ENCODE data around the gene SLC9A8. TPM values are rescaled to one million over a fixed set of nuclear protein-coding genes. Genes with fewer than 3 reads are reported as not detected.

The SLC9A8 gene
- total RNA-seq, 1 experiment from 2014 or later = 6.5 TPM

DNA sequence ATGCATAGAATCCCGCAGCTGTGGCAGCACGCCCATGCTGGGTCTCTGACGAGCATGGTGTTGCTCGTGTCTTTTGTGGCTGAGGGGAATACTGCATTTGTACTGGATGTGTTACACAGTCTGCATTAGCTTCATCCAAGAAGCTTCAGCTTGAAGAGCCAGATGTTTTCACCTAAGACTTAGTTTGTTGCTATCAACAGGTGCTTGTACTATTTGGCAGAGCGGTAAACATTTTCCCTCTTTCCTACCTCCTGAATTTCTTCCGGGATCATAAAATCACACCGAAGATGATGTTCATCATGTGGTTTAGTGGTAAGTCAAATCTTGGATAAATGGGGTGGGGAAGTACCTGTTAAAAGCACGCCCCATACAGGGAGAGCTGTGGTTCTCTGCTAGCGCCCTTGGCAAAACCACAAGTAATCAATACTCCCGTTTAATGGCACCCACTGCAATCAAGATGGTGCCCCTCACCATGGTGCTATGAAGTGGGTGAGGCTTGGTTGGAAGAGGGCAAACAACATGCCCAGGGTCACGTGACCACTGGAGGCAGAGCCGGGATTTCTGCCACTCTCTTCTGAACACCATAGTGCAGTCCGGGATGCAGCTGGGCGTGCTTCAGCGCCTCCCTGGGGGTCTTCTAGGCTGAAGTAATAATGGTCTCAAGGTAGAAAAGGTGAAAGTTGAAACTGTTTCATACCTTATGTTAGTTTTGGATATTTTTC, 68.3 kb downstream of the SLC9A8 start:
- no peak for TF ChIP-seq FOXP1 (CRISPR knock-in tag; IDR thresholded peaks at IDR 0.05; ENCODE audit: borderline replicate concordance)
- no peak for TF ChIP-seq ZNF219 (CRISPR knock-in tag; IDR thresholded peaks at IDR 0.05; ENCODE audit: borderline replicate concordance)
- TF ChIP-seq SP1 (CRISPR knock-in tag; conservative IDR thresholded peaks at IDR 0.05) = no peak
- TF ChIP-seq, protein P1, sequence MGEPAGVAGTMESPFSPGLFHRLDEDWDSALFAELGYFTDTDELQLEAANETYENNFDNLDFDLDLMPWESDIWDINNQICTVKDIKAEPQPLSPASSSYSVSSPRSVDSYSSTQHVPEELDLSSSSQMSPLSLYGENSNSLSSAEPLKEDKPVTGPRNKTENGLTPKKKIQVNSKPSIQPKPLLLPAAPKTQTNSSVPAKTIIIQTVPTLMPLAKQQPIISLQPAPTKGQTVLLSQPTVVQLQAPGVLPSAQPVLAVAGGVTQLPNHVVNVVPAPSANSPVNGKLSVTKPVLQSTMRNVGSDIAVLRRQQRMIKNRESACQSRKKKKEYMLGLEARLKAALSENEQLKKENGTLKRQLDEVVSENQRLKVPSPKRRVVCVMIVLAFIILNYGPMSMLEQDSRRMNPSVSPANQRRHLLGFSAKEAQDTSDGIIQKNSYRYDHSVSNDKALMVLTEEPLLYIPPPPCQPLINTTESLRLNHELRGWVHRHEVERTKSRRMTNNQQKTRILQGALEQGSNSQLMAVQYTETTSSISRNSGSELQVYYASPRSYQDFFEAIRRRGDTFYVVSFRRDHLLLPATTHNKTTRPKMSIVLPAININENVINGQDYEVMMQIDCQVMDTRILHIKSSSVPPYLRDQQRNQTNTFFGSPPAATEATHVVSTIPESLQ (CRISPR knock-in tag; IDR thresholded peaks at IDR 0.05) = no peak
- TF ChIP-seq JAZF1 (CRISPR knock-in tag; IDR thresholded peaks at IDR 0.05) = no peak
- TF ChIP-seq ZNF423 (CRISPR knock-in tag; IDR thresholded peaks at IDR 0.05) = no peak
- TF ChIP-seq NR2C2 (CRISPR knock-in tag; IDR thresholded peaks at IDR 0.05) = no peak
- TF ChIP-seq, protein P2, sequence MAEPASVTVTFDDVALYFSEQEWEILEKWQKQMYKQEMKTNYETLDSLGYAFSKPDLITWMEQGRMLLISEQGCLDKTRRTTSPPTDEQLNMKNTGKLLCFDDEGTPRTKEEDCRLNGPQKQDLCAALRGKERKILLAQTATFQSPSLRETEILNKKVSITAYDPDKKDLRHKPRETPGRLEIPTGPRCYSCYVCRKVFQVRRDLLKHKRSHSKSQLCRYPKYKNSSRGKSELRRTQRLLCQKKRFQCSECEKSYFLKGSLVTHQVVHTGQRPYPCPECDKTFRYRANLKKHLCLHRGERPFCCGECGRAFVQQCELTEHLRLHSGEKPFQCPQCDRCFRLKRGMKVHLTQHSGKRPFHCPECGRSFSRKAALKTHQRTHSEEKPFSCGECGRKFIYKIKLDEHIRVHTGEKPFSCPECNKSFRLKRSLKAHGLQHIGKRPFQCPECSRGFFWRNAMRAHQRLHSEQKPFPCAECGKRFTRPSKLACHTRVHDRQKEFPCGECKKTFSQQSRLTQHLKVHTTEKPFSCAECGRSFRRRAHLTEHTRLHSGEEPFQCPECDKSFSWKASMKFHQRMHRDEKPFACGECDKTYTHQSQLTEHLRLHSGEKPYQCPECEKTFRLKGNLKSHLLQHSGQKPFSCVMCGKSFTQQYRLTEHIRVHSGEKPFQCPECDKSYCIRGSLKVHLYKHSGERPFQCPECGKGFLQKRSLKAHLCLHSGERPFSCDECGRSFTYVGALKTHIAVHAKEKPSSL (CRISPR knock-in tag; conservative IDR thresholded peaks at IDR 0.05) = no peak
- TF ChIP-seq, protein P3, sequence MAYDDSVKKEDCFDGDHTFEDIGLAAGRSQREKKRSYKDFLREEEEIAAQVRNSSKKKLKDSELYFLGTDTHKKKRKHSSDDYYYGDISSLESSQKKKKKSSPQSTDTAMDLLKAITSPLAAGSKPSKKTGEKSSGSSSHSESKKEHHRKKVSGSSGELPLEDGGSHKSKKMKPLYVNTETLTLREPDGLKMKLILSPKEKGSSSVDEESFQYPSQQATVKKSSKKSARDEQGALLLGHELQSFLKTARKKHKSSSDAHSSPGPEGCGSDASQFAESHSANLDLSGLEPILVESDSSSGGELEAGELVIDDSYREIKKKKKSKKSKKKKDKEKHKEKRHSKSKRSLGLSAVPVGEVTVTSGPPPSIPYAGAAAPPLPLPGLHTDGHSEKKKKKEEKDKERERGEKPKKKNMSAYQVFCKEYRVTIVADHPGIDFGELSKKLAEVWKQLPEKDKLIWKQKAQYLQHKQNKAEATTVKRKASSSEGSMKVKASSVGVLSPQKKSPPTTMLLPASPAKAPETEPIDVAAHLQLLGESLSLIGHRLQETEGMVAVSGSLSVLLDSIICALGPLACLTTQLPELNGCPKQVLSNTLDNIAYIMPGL (CRISPR knock-in tag; IDR thresholded peaks at IDR 0.05) = no peak
- TF ChIP-seq, protein P4, sequence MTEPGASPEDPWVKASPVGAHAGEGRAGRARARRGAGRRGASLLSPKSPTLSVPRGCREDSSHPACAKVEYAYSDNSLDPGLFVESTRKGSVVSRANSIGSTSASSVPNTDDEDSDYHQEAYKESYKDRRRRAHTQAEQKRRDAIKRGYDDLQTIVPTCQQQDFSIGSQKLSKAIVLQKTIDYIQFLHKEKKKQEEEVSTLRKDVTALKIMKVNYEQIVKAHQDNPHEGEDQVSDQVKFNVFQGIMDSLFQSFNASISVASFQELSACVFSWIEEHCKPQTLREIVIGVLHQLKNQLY (CRISPR knock-in tag; IDR thresholded peaks at IDR 0.05) = no peak
- 0 out of 2 replicates have a peak overlapping the region, but pooled peaks have one; percentile 63 for H3K27ac Mint-ChIP-seq
- H3K27me3 Mint-ChIP-seq (ENCODE audit: low read depth) = no peaks in the 10 kb centered on the region
- H3K9me3 Mint-ChIP-seq = no peaks in the 10 kb centered on the region
- no peak for DNase-seq (ENCODE audit: low spot score)
- H3K4me1 Mint-ChIP-seq = no peaks in the 10 kb centered on the region
- no peak overlapping the region for H3K4me3 Mint-ChIP-seq
- POLR2A ChIA-PET = interaction anchor here (0.7 kb wide), 1 partner anchor 414 kb away, joined by 7 read pairs; no protein-coding TSS in a partner anchor
- ATAC-seq = no peak
- H3K36me3 Mint-ChIP-seq = no peaks in the 10 kb centered on the region
- CTCF ChIA-PET = interaction anchor here (1.2 kb wide), 1 partner anchor 270 kb away, joined by 4 read pairs; no protein-coding TSS in a partner anchor

DNA sequence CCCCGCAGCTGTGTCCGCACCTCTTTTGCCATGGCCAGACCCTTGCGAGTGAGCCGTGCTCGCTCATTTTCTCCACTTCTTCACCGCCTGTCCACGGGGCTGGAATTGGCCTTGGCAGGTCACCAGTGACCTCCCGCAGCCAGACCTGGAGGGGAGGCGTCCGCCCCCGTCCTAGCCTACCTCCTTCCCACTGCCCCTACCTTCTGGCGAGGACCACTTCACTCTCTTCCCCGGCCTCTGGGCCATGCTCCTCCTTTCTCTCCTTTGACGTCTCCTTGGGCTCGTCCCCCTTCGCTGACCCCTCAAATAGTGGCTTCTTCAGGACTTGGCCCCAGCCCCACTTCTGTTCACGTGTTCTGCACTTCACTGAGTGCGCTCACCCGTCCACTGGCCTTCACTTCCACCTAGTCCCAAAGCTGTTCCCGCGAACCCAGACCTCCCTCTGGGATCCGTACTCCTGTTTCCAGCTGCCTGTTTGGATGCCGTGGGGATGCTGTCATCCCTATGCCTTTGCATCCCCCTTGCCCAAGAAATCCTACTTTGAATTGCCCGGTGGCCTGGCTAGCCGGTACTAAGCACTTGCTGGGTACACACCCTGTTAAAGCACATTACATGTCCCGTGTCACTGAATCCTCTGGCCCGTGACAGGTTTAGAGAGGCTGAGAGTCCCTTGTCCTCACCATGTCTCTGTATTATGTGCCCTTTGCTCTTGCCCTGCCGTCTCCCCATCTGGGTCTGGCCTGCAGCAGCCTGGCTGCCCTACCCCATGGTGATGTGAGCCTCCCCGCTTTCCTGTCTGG, 69.7 kb downstream of the SLC9A8 start:
- H3K27me3 Mint-ChIP-seq (ENCODE audit: low read depth) = no peaks in the 10 kb centered on the region
- ChIA-PET POLR2A (no interaction called here), CTCF (interaction anchor here (0.8 kb wide), 1 partner anchor 341 kb away, joined by 3 read pairs; no protein-coding TSS in a partner anchor)
- no peaks in the 10 kb centered on the region for H3K36me3 Mint-ChIP-seq
- no peaks in the 10 kb centered on the region for H3K9me3 Mint-ChIP-seq
- DNase-seq (ENCODE audit: low spot score) (no peak), ATAC-seq (no peak)
- TF ChIP-seq CREB1 (CRISPR knock-in tag; IDR thresholded peaks at IDR 0.05) (no peak), JAZF1 (CRISPR knock-in tag; IDR thresholded peaks at IDR 0.05) (no peak)
- TF ChIP-seq, protein P5, sequence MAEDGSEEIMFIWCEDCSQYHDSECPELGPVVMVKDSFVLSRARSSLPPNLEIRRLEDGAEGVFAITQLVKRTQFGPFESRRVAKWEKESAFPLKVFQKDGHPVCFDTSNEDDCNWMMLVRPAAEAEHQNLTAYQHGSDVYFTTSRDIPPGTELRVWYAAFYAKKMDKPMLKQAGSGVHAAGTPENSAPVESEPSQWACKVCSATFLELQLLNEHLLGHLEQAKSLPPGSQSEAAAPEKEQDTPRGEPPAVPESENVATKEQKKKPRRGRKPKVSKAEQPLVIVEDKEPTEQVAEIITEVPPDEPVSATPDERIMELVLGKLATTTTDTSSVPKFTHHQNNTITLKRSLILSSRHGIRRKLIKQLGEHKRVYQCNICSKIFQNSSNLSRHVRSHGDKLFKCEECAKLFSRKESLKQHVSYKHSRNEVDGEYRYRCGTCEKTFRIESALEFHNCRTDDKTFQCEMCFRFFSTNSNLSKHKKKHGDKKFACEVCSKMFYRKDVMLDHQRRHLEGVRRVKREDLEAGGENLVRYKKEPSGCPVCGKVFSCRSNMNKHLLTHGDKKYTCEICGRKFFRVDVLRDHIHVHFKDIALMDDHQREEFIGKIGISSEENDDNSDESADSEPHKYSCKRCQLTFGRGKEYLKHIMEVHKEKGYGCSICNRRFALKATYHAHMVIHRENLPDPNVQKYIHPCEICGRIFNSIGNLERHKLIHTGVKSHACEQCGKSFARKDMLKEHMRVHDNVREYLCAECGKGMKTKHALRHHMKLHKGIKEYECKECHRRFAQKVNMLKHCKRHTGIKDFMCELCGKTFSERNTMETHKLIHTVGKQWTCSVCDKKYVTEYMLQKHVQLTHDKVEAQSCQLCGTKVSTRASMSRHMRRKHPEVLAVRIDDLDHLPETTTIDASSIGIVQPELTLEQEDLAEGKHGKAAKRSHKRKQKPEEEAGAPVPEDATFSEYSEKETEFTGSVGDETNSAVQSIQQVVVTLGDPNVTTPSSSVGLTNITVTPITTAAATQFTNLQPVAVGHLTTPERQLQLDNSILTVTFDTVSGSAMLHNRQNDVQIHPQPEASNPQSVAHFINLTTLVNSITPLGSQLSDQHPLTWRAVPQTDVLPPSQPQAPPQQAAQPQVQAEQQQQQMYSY (CRISPR knock-in tag; IDR thresholded peaks at IDR 0.05) = no peak
- H3K27ac Mint-ChIP-seq = no peak overlapping the region; the same call in 1 of the 2 replicates
- no peak overlapping the region for H3K4me3 Mint-ChIP-seq
- H3K4me1 Mint-ChIP-seq = peaks cover 4% of the 10 kb centered on the region; the same call in 1 of the 2 replicates
